CD14-positive monocyte (primary cell): ENCODE measurements around the gene PTBP2. TPM values are rescaled to one million over a fixed set of nuclear protein-coding genes. Genes with fewer than 3 reads are reported as not detected.

Experiments used
- DNase-seq, 3 donors: peaks; one replicate each; pipeline ENCODE4 v3.0.0-alpha.2; 2011 to 2022
- H2AFZ ChIP-seq: 2 replicates; pipeline ENCODE4 v1.6.0; 2012; ENCODE audit warnings: mild to moderate bottlenecking, low read depth, low read length, inconsistent platforms; ENCODE audit not compliant: insufficient read depth, poor library complexity, severe bottlenecking
- H3K27ac ChIP-seq, 2 donors: 1 replicate in 1 of 2; 2 replicates in 1 of 2; pipeline ENCODE4 v1.5.1; 2012 to 2013; ENCODE audit warnings: low read length in 2 of 2, control low read depth in 1 of 2, inconsistent platforms in 1 of 2, low read depth in 1 of 2, mild to moderate bottlenecking in 1 of 2
- H3K27me3 ChIP-seq, 2 donors: one replicate each; pipeline versions ENCODE4 v1.6.0 to v1.6.1; 2011 to 2013; ENCODE audit warnings: low read length in 2 of 2; ENCODE audit not compliant: control insufficient read depth in 2 of 2, insufficient read depth in 2 of 2
- H3K36me3 ChIP-seq, 2 donors: replicated peaks in 1 of 2; 1 replicate in 1 of 2; 2 replicates in 1 of 2; pipeline versions ENCODE4 v1.5.1 to v1.6.1; 2012 to 2013; ENCODE audit warnings: low read length in 2 of 2, control low read depth in 1 of 2, inconsistent platforms in 1 of 2, mild to moderate bottlenecking in 1 of 2; ENCODE audit not compliant: insufficient read depth in 2 of 2, control insufficient read depth in 1 of 2
- H3K4me1 ChIP-seq, 2 donors: 1 replicate in 1 of 2; 2 replicates in 1 of 2; pipeline versions ENCODE4 v1.5.1 to v1.6.1; 2012 to 2013; ENCODE audit warnings: low read length in 2 of 2, control low read depth in 1 of 2, inconsistent platforms in 1 of 2, mild to moderate bottlenecking in 1 of 2, moderate library complexity in 1 of 2; ENCODE audit not compliant: insufficient read depth in 2 of 2, control insufficient read depth in 1 of 2
- H3K4me2 ChIP-seq: replicated peaks from 2 replicates; pipeline ENCODE3; 2012; ENCODE audit warnings: low read length, moderate library complexity, mild to moderate bottlenecking; ENCODE audit not compliant: poor library complexity, severe bottlenecking; ENCODE audit errors: extremely low read depth
- H3K4me3 ChIP-seq, 3 experiments: fragments of 200-600 bp in 1 of 3; sonication (generic) in 1 of 3; replicated peaks in 1 of 3; 1 replicate in 2 of 3; 2 replicates in 1 of 3; pipeline ENCODE4 v1.5.1; 2011 to 2013; ENCODE audit warnings: low read length in 3 of 3, mild to moderate bottlenecking in 3 of 3, control low read depth in 2 of 3, low read depth in 2 of 3, inconsistent platforms in 1 of 3, moderate library complexity in 1 of 3
- H3K79me2 ChIP-seq: 2 replicates; pipeline ENCODE4 v1.6.0; 2012; ENCODE audit warnings: mild to moderate bottlenecking, control low read depth, inconsistent platforms, low read length, moderate library complexity; ENCODE audit not compliant: insufficient read depth
- H3K9ac ChIP-seq: 2 replicates; pipeline ENCODE4 v1.6.0; 2017; ENCODE audit warnings: low read length, mild to moderate bottlenecking; ENCODE audit not compliant: insufficient read depth, poor library complexity, severe bottlenecking
- H3K9me3 ChIP-seq, 2 donors: replicated peaks in 1 of 2; 1 replicate in 1 of 2; 2 replicates in 1 of 2; pipeline versions ENCODE4 v1.5.1 to v1.6.1; 2012 to 2013; ENCODE audit warnings: low read length in 2 of 2, control low read depth in 1 of 2; ENCODE audit not compliant: control insufficient read depth in 1 of 2, insufficient read depth in 1 of 2
- H4K20me1 ChIP-seq: 2 replicates; pipeline ENCODE4 v1.6.0; 2012; ENCODE audit warnings: mild to moderate bottlenecking, low read length, control low read depth, moderate library complexity; ENCODE audit not compliant: insufficient read depth
- H3K27ac Mint-ChIP-seq, 7 donors: one replicate each; pipeline ENCODE4 v1.8.0; 2020; ENCODE audit warnings: mild to moderate bottlenecking in 7 of 7, mixed read lengths in 7 of 7, moderate library complexity in 6 of 7, inconsistent platforms in 2 of 7
- H3K27me3 Mint-ChIP-seq, 3 donors: one replicate each; pipeline ENCODE4 v1.8.0; 2021 to 2022; ENCODE audit warnings: low read depth in 3 of 3, mild to moderate bottlenecking in 3 of 3, mixed read lengths in 3 of 3, moderate library complexity in 3 of 3, inconsistent platforms in 1 of 3
- H3K36me3 Mint-ChIP-seq, 2 donors: one replicate each; pipeline ENCODE4 v1.8.0; 2020; ENCODE audit warnings: mixed read lengths in 2 of 2, inconsistent platforms in 1 of 2, mild to moderate bottlenecking in 1 of 2
- H3K4me1 Mint-ChIP-seq: one replicate; pipeline ENCODE4 v1.8.0; 2020; ENCODE audit warnings: mild to moderate bottlenecking, mixed read lengths
- H3K4me3 Mint-ChIP-seq, 2 donors: one replicate each; pipeline ENCODE4 v1.8.0; 2020; ENCODE audit warnings: mild to moderate bottlenecking in 2 of 2, mixed read lengths in 2 of 2, moderate library complexity in 1 of 2
- H3K9me3 Mint-ChIP-seq, 7 donors: one replicate each; pipeline ENCODE4 v1.8.0; 2020 to 2022; ENCODE audit warnings: mixed read lengths in 7 of 7, mild to moderate bottlenecking in 6 of 7, moderate library complexity in 6 of 7, inconsistent platforms in 2 of 7
- CTCF ChIP-seq: fragments of 200-600 bp; IDR thresholded peaks from one replicate; pipeline ENCODE4 v1.8.0; 2022; ENCODE audit warnings: antibody characterized with exemption, mild to moderate bottlenecking
- WGBS: methylation state at CpG from one replicate; pipeline ENCODE4 v1.1.5; 2013; ENCODE audit warnings: missing lambda C conversion rate; ENCODE audit not compliant: insufficient coverage; 5-methylcytosine and 5-hydroxymethylcytosine counted together
- intact Hi-C, 2 donors: fragments of 100-400 bp; cut with micrococcal nuclease; formaldehyde crosslinking; loops; one replicate each; pipeline versions ENCODE4 v1.15.0 to v1.15.1; 2023
- polyA plus RNA-seq, 3 donors: library from polyadenylated mRNA; depleted of rRNA in 1 of 3; unstranded in 2 of 3; stranded (reverse) in 1 of 3; fragments of 300-500 nt in 2 of 3; fragments of >200 nt in 1 of 3; fragmentation: Illumina TruSeq in 2 of 3; gene quantifications; 1 replicate in 2 of 3; 2 replicates in 1 of 3; pipeline ENCODE4 v1.2.3, GENCODE V29; 2012 to 2021

Gene PTBP2
- polyA plus RNA-seq, 3 donors = 0.52 to 18.2 (median 1.2) TPM

GRCh38 chr1:96723377-96723776 lies 1.8 kb downstream of the PTBP2 start:
- H3K36me3 Mint-ChIP-seq = peaks cover 23 to 31% of the 10 kb centered on the region in 2 donors
- intact Hi-C loops = no loop called here
- Histone ChIP-seq H3K27ac (peak overlapping the region in 1 of 2 donors; percentile 95), H3K4me1 (peaks cover 16 to 25% of the 10 kb centered on the region in 2 donors), H3K79me2 (peaks cover 66% of the 10 kb centered on the region), H4K20me1 (no peaks in the 10 kb centered on the region), H3K36me3 (peaks cover 0 to 7% of the 10 kb centered on the region in 2 donors), H3K9me3 (no peaks in the 10 kb centered on the region), H2AFZ (peak overlapping the region; percentile 100), H3K27me3 (no peaks in the 10 kb centered on the region), H3K4me2 (peak overlapping the region; percentile 99), H3K9ac (peak overlapping the region; percentile 95), H3K4me3 (peak overlapping the region in 1 of 3 experiments; percentile 98)
- WGBS = 69% methylated on average over 3 of the region's 4 CpGs
- DNase-seq = peak in 1 of 3 donors; percentile 14
- H3K4me1 Mint-ChIP-seq = peaks cover 24% of the 10 kb centered on the region
- peak overlapping the region in 5 of 7 donors; percentile 2 to 97 (median 78) for H3K27ac Mint-ChIP-seq
- no peak for TF ChIP-seq CTCF
- peaks cover 0 to 7% (median 0%) of the 10 kb centered on the region in 7 donors for H3K9me3 Mint-ChIP-seq
- peak overlapping the region; percentile 93 to 98 for H3K4me3 Mint-ChIP-seq
- H3K27me3 Mint-ChIP-seq = peaks cover 0 to 4% (median 0%) of the 10 kb centered on the region in 3 donors

- no peak overlapping the region for H3K4me3 Mint-ChIP-seq
- H3K27ac Mint-ChIP-seq = peak overlapping the region in 1 of 7 donors; percentile 37
- no peak for DNase-seq
Observed at GRCh38 chr1:96723936-96724335, 2.4 kb downstream of the PTBP2 start.

More at GRCh38 chr1:96723936-96724335, 2.4 kb downstream of the PTBP2 start:
- H4K20me1 ChIP-seq = peaks cover 2% of the 10 kb centered on the region
- peaks cover 72% of the 10 kb centered on the region for H3K79me2 ChIP-seq
- TF ChIP-seq CTCF = no peak
- H3K27me3 ChIP-seq = no peaks in the 10 kb centered on the region
- H3K4me2 ChIP-seq = peak overlapping the region; percentile 99
- no peak overlapping the region for H3K27ac ChIP-seq
- H3K9me3 ChIP-seq = no peaks in the 10 kb centered on the region
- peak overlapping the region in 1 of 3 experiments; percentile 98 for H3K4me3 ChIP-seq
- intact Hi-C loops = no loop called here
- Mint-ChIP-seq H3K27me3 (peaks cover 0 to 4% (median 0%) of the 10 kb centered on the region in 3 donors), H3K4me1 (peaks cover 25% of the 10 kb centered on the region), H3K9me3 (peaks cover 0 to 7% (median 0%) of the 10 kb centered on the region in 7 donors), H3K36me3 (peaks cover 25 to 33% of the 10 kb centered on the region in 2 donors)
- no peak overlapping the region for H2AFZ ChIP-seq
- H3K4me1 ChIP-seq = peaks cover 16 to 25% of the 10 kb centered on the region in 2 donors
- no CpG with 5 or more reads among the region's 3 CpGs for WGBS
- H3K9ac ChIP-seq = no peak overlapping the region
- H3K36me3 ChIP-seq = peaks cover 0 to 9% of the 10 kb centered on the region in 2 donors
